GM12878 (cell line): ENCODE data around the gene PGK2. TPM values are rescaled to one million over a fixed set of nuclear protein-coding genes. Genes with fewer than 3 reads are reported as not detected.

ENCODE experiments used
- ATAC-seq: fragments of 200-7000 bp; cut with Tn5 transposase; 3 replicates; pipeline ENCODE4 v1.9.1; 2020; ENCODE audit warnings: mild to moderate bottlenecking, moderate library complexity
- BruUV-seq: library from RNA; stranded (reverse); fragments of 400-500 nt; replicated peaks from 2 replicates; lab custom pipeline; 2021; lab: Mats Ljungman, UMichigan
- CTCF ChIA-PET: fragments of 300-600 bp; sonication (Branson Sonifier 250); formaldehyde crosslinking; extraction: SDS; loops from one replicate; lab custom pipeline; 2021; ENCODE audit warnings: inconsistent platforms; lab: Yijun Ruan, JAX
- POLR2A ChIA-PET: fragments of 350-600 bp; formaldehyde crosslinking; extraction: SDS; loops from one replicate; lab custom pipeline; 2021; ENCODE audit warnings: inconsistent platforms; lab: Charles Lee
- RAD21 ChIA-PET: fragments of 300-600 bp; sonication (Branson Sonifier 250); formaldehyde crosslinking; loops from one replicate; lab custom pipeline; 2023; ENCODE audit warnings: antibody characterized with exemption; ENCODE audit not compliant: unreplicated experiment; lab: Charles Lee
- SMC1A ChIA-PET: fragments of 300-600 bp; sonication (Branson Sonifier 250); formaldehyde crosslinking; loops from one replicate; lab custom pipeline; 2023; ENCODE audit not compliant: unreplicated experiment, uncharacterized antibody; lab: Charles Lee
- DNase-seq: peaks from one replicate; pipeline ENCODE4 v3.0.0-alpha.2; 2011; ENCODE audit warnings: low read depth, low spot score
- FAIRE-seq: peaks from 3 replicates; lab custom pipeline; 2011; peaks lifted over from hg19 to GRCh38; lab: Jason Lieb, UNC
- H2AFZ ChIP-seq: 2 replicates; pipeline ENCODE4 v1.6.0; 2011; ENCODE audit warnings: low read depth, low read length, control low read depth; ENCODE audit not compliant: control insufficient read depth
- H3K27ac ChIP-seq: 2 replicates; pipeline ENCODE4 v1.5.1; 2011; ENCODE audit warnings: control low read depth; ENCODE audit not compliant: control insufficient read depth, insufficient read depth
- H3K27me3 ChIP-seq, 2 experiments: replicated peaks in 1 of 2; 2 replicates each; pipeline versions ENCODE4 v1.6.0 to v1.6.1; 2011; ENCODE audit warnings: low read length in 1 of 2; ENCODE audit not compliant: control insufficient read depth in 2 of 2, insufficient read depth in 2 of 2
- H3K36me3 ChIP-seq, 2 experiments: 2 replicates each; pipeline ENCODE4 v1.5.1; 2011; ENCODE audit warnings: low read length in 1 of 2; ENCODE audit not compliant: control insufficient read depth in 2 of 2, insufficient read depth in 2 of 2
- H3K4me1 ChIP-seq: 2 replicates; pipeline ENCODE4 v1.6.1; 2011; ENCODE audit warnings: mild to moderate bottlenecking, low read length, moderate library complexity, mixed read lengths; ENCODE audit not compliant: control insufficient read depth, insufficient read depth
- H3K4me2 ChIP-seq: 2 replicates; pipeline ENCODE4 v1.6.0; 2011; ENCODE audit warnings: control low read depth; ENCODE audit not compliant: control insufficient read depth, insufficient read depth
- H3K4me3 ChIP-seq: fragments of 200-600 bp; sonication (generic); 2 replicates; pipeline ENCODE4 v1.5.1; 2016
- H3K79me2 ChIP-seq: 2 replicates; pipeline ENCODE4 v1.6.0; 2011; ENCODE audit warnings: low read length; ENCODE audit not compliant: control insufficient read depth, insufficient read depth
- H3K9ac ChIP-seq: 2 replicates; pipeline ENCODE4 v1.8.0; 2011; ENCODE audit warnings: low read length, control low read depth, mixed read lengths; ENCODE audit not compliant: control insufficient read depth, insufficient read depth
- H3K9me3 ChIP-seq: replicated peaks from 3 replicates; pipeline ENCODE4 v1.5.1; 2011; ENCODE audit warnings: mild to moderate bottlenecking, low read length; ENCODE audit not compliant: control insufficient read depth, insufficient read depth
- H4K20me1 ChIP-seq: 2 replicates; pipeline ENCODE4 v1.6.0; 2011; ENCODE audit not compliant: control insufficient read depth, insufficient read depth
- ATF7 ChIP-seq: fragments of 450-650 bp; IDR thresholded peaks from 2 replicates; pipeline ENCODE4 v1.6.1; 2016; ENCODE audit warnings: low read depth, mild to moderate bottlenecking
- BMI1 ChIP-seq: fragments of 450-650 bp; IDR thresholded peaks from 2 replicates; pipeline ENCODE4 v1.6.1; 2016; ENCODE audit warnings: mild to moderate bottlenecking, moderate library complexity, borderline replicate concordance
- BRCA1 ChIP-seq: IDR thresholded peaks from 2 replicates; pipeline ENCODE4 v1.6.1; 2011; ENCODE audit warnings: low read depth, low read length, improper control_type of control experiment
- CREM ChIP-seq: IDR thresholded peaks from 2 replicates; pipeline ENCODE4 v1.6.1; 2014; ENCODE audit warnings: antibody characterized with exemption, low read depth
- E2F4 ChIP-seq: IDR thresholded peaks from 2 replicates; pipeline ENCODE4 v1.6.1; 2012; ENCODE audit warnings: low read depth, low read length, improper control_type of control experiment
- E4F1 ChIP-seq: fragments of 450-650 bp; IDR thresholded peaks from 2 replicates; pipeline ENCODE4 v1.6.1; 2018; ENCODE audit warnings: borderline replicate concordance, mild to moderate bottlenecking; ENCODE audit not compliant: partially characterized antibody
- EED ChIP-seq: sonication (generic); IDR thresholded peaks from 2 replicates; pipeline ENCODE4 v1.6.1; 2016; ENCODE audit warnings: antibody characterized with exemption, low read depth
- EZH2 ChIP-seq: IDR thresholded peaks from 2 replicates; pipeline ENCODE4 v1.6.1; 2012; ENCODE audit warnings: low read depth, mild to moderate bottlenecking, control low read depth, inconsistent platforms, low read length, borderline replicate concordance; ENCODE audit not compliant: control insufficient read depth
- IKZF1 ChIP-seq: fragments of 450-650 bp; conservative IDR thresholded peaks from 2 replicates; pipeline ENCODE4 v1.6.1; 2017; ENCODE audit warnings: antibody characterized with exemption, mild to moderate bottlenecking
- KAT2A ChIP-seq: conservative IDR thresholded peaks from 2 replicates; pipeline ENCODE4 v1.6.1; 2011; ENCODE audit warnings: low read depth, low read length; ENCODE audit not compliant: control insufficient read depth
- MTA2 ChIP-seq: fragments of 450-650 bp; IDR thresholded peaks from 2 replicates; pipeline ENCODE4 v1.6.1; 2016; ENCODE audit warnings: low read depth, mild to moderate bottlenecking, moderate library complexity
- NFYA ChIP-seq: IDR thresholded peaks from 2 replicates; pipeline ENCODE4 v1.6.1; 2011; ENCODE audit warnings: low read depth, mild to moderate bottlenecking, low read length, improper control_type of control experiment, borderline replicate concordance
- RAD21 ChIP-seq: IDR thresholded peaks from 2 replicates; pipeline ENCODE4 v1.6.1; 2011; ENCODE audit warnings: mild to moderate bottlenecking, low read depth, low read length, moderate library complexity; ENCODE audit not compliant: insufficient read depth
- RELA ChIP-seq: fragments of 450-650 bp; IDR thresholded peaks from 2 replicates; pipeline ENCODE4 v1.8.0; 2014; ENCODE audit warnings: borderline replicate concordance; ENCODE audit not compliant: partially characterized antibody
- ZBTB33 ChIP-seq: fragments of 450-650 bp; IDR thresholded peaks from 2 replicates; pipeline ENCODE4 v1.6.1; 2017; ENCODE audit warnings: mild to moderate bottlenecking
- ZNF687 ChIP-seq: fragments of 450-650 bp; IDR thresholded peaks from 2 replicates; pipeline ENCODE4 v1.6.1; 2017; ENCODE audit warnings: mild to moderate bottlenecking, moderate library complexity
- WGBS: methylation state at CpG from one replicate; pipeline ENCODE4 v1.1.6; 2016; ENCODE audit warnings: low lambda C conversion rate; ENCODE audit not compliant: insufficient replicate concordance, insufficient coverage; ENCODE audit errors: missing lambda C conversion rate; 5-methylcytosine and 5-hydroxymethylcytosine counted together
- in situ Hi-C: fragments of 300-500 bp; cut with MboI; formaldehyde crosslinking; loops from 9 replicates; pipeline ENCODE4 v1.14.3; 2018; ENCODE audit warnings: mixed read lengths
- intact Hi-C: fragments of 100-400 bp; cut with micrococcal nuclease; formaldehyde crosslinking; loops from one replicate; pipeline ENCODE4 v1.14.2; 2022; ENCODE audit not compliant: unreplicated experiment
- polyA plus RNA-seq, 11 experiments: library from polyadenylated mRNA; depleted of rRNA in 4 of 11; unstranded in 6 of 11; stranded (reverse) in 5 of 11; fragments of >200 nt; fragmentation: Nextera tagmentation in 4 of 11; fragmentation: Illumina TruSeq in 1 of 11; extraction: Ambion mirVana in 4 of 11; extraction: Trizol in 1 of 11; gene quantifications; 1 replicate in 1 of 11; 2 replicates in 10 of 11; pipeline versions ENCODE4 v1.2.1 to v1.2.3, GENCODE V29; 2011 to 2016; ENCODE audit warnings: inconsistent platforms in 2 of 11, missing spikeins in 2 of 11, low read depth in 1 of 11
- total RNA-seq, 4 experiments: library from RNA; depleted of rRNA in 3 of 4; stranded (reverse); fragments of >200 nt in 3 of 4; fragmentation: Illumina TruSeq in 1 of 4; extraction: Trizol in 1 of 4; gene quantifications; 2 replicates each; pipeline versions ENCODE4 v1.2.1 to v1.2.3, GENCODE V29; 2013 to 2021

PGK2 gene
- total and polyA plus RNA-seq, 10 of the 15 experiments (the other 5 are each of a cell fraction or from before 2014, with no cell fraction given): not detected

GRCh38 chr6:49801525-49801924, 14.4 kb upstream of the PGK2 start:
- CTCF ChIA-PET: interaction anchor here (1.6 kb wide), 1 partner anchor 15 kb away, joined by 3 read pairs; the partner anchor contains the start of gene PGK2
- BruUV-seq: no TSS peak
- RAD21 ChIA-PET: no interaction called here
- TF ChIP-seq RELA: no peak
- no peak for TF ChIP-seq KAT2A
- TF ChIP-seq EED: no peak
- no peak for TF ChIP-seq ZNF687
- no peak for TF ChIP-seq ZBTB33
- TF ChIP-seq NFYA: no peak
- TF ChIP-seq E2F4: no peak
- TF ChIP-seq IKZF1: no peak
- no peak for TF ChIP-seq ATF7
- TF ChIP-seq E4F1: no peak
- no peak for TF ChIP-seq BMI1
- no peak for TF ChIP-seq BRCA1
- TF ChIP-seq EZH2: no peak
- TF ChIP-seq MTA2: no peak
- TF ChIP-seq RAD21: no peak
- TF ChIP-seq CREM: no peak

More at GRCh38 chr6:49801525-49801924, 14.4 kb upstream of the PGK2 start:
- no peak overlapping the region for H3K9ac ChIP-seq
- ATAC-seq (no peak), FAIRE-seq (no peak), DNase-seq (no peak)
- H2AFZ ChIP-seq: no peak overlapping the region
- H3K4me2 ChIP-seq: no peak overlapping the region
- no peaks in the 10 kb centered on the region for H3K36me3 ChIP-seq
- H3K9me3 ChIP-seq: no peaks in the 10 kb centered on the region
- no peak overlapping the region for H3K27ac ChIP-seq
- H3K4me3 ChIP-seq: no peak overlapping the region
- H3K4me1 ChIP-seq: no peaks in the 10 kb centered on the region
- H3K27me3 ChIP-seq: no peaks in the 10 kb centered on the region
- H3K79me2 ChIP-seq: no peaks in the 10 kb centered on the region
- intact Hi-C loops: no loop called here
- in situ Hi-C loops: no loop called here
- no peaks in the 10 kb centered on the region for H4K20me1 ChIP-seq
- WGBS: 54% methylated on average over 8 of the region's 8 CpGs
- ChIA-PET SMC1A (no interaction called here), POLR2A (no interaction called here)
